ENCODE data around the gene DHPS.
A peak's percentile ranks its signal among the peaks of the same experiment; 100 is the strongest.
"Not testable (repeated sequence)": the region's sequence is repeated elsewhere in the genome, so short reads cannot be mapped to it uniquely, and the experiment has no call there.

The DHPS gene

GRCh38 chr19:12705169-12705568 lies 23.5 kb upstream of the DHPS start:
- DNase-seq: no peak

- DNase-seq: peak; percentile 90
Observed at GRCh38 chr19:12703046-12703445, 21.4 kb upstream of the DHPS start.

GRCh38 chr19:12701596-12702282 lies 20.1 kb upstream of the DHPS start:
- DNase-seq: no peak

- no peak for DNase-seq
Observed at GRCh38 chr19:12698138-12698537, 16.5 kb upstream of the DHPS start.

- DNase-seq: not testable (repeated sequence)
Observed at GRCh38 chr19:12697425-12697824, 15.7 kb upstream of the DHPS start.

GRCh38 chr19:12696366-12697335 lies 15.0 kb upstream of the DHPS start, which contains the start of gene FBXW9:
TSS of gene FBXW9 (minus strand) at chr19:12696631. CDS start at chr19:12696581, 50 bp downstream.
- DNase-seq: peak; percentile 98

- DNase-seq: peak; percentile 44
Observed at GRCh38 chr19:12695997-12696365, 14.3 kb upstream of the DHPS start.

- DNase-seq: no peak
Observed at GRCh38 chr19:12695514-12695913, 13.8 kb upstream of the DHPS start.

GRCh38 chr19:12695096-12695495 lies 13.4 kb upstream of the DHPS start:
- DNase-seq: peak; percentile 45

GRCh38 chr19:12694641-12695040 lies 13.0 kb upstream of the DHPS start:
- no peak for DNase-seq

GRCh38 chr19:12692960-12693359 lies 11.3 kb upstream of the DHPS start:
- DNase-seq: no peak

GRCh38 chr19:12689581-12690216 lies 8.0 kb upstream of the DHPS start:
- DNase-seq: peak; percentile 89

GRCh38 chr19:12689012-12689411 lies 7.3 kb upstream of the DHPS start:
- DNase-seq: no peak

- no peak for DNase-seq
Observed at GRCh38 chr19:12687496-12688196, 6.0 kb upstream of the DHPS start, which contains the start of gene GNG14. TSS of gene GNG14 (plus strand) at chr19:12687998. CDS start at chr19:12688049, 51 bp downstream.

GRCh38 chr19:12685831-12686230 lies 4.2 kb upstream of the DHPS start:
- no peak for DNase-seq

- DNase-seq: no peak
Observed at GRCh38 chr19:12680034-12680433, 1.6 kb downstream of the DHPS start.

GRCh38 chr19:12678039-12678438 lies 3.6 kb downstream of the DHPS start:
- not testable (repeated sequence) for DNase-seq

- DNase-seq: no peak
Observed at GRCh38 chr19:12676928-12677327, 4.8 kb downstream of the DHPS start.

GRCh38 chr19:12676384-12676792 lies 5.3 kb downstream of the DHPS start:
- peak; percentile 93 for DNase-seq

GRCh38 chr19:12675940-12676339 lies 5.7 kb downstream of the DHPS start:
- no peak for DNase-seq

- no peak for DNase-seq
Observed at GRCh38 chr19:12675399-12675798, 6.3 kb downstream of the DHPS start.

- no peak for DNase-seq
Observed at GRCh38 chr19:12672744-12673143, 8.9 kb downstream of the DHPS start.

Measured in hematopoietic multipotent progenitor cell treated with erythropoietin and hydrocortisone succinate and interleukin-3 and kit ligand, for 4 days (in vitro differentiated cells).